GM23338 (cell line): ENCODE data around the gene NOX5. TPM values are rescaled to one million over a fixed set of nuclear protein-coding genes. Genes with fewer than 3 reads are reported as not detected.

Experiments used
- ATAC-seq: fragments of 200-7000 bp; cut with Tn5 transposase; 3 replicates; pipeline ENCODE4 v1.9.1; 2020
- DNase-seq: peaks from one replicate; pipeline ENCODE4 v3.0.0-alpha.2; 2015; ENCODE audit warnings: low spot score
- H2AFZ ChIP-seq: fragments of 200-600 bp; sonication (generic); 2 replicates; pipeline ENCODE4 v1.8.0; 2016; ENCODE audit warnings: antibody characterized with exemption, mild to moderate bottlenecking, moderate library complexity
- H3F3A ChIP-seq: fragments of 200-600 bp; sonication (generic); replicated peaks from 2 replicates; pipeline ENCODE4 v1.8.0; 2017; ENCODE audit warnings: antibody characterized with exemption, mixed run types, low read depth
- H3K27ac ChIP-seq: fragments of 200-600 bp; sonication (generic); 2 replicates; pipeline ENCODE4 v1.6.1; 2016; ENCODE audit warnings: low read depth
- H3K27me3 ChIP-seq: fragments of 200-600 bp; sonication (generic); 2 replicates; pipeline ENCODE4 v1.8.0; 2016; ENCODE audit warnings: mild to moderate bottlenecking, mixed run types, moderate library complexity; ENCODE audit not compliant: insufficient read depth
- H3K36me3 ChIP-seq: fragments of 200-600 bp; sonication (generic); 2 replicates; pipeline ENCODE4 v1.8.0; 2016; ENCODE audit warnings: mild to moderate bottlenecking; ENCODE audit not compliant: insufficient read depth
- H3K4me1 ChIP-seq: fragments of 200-600 bp; sonication (generic); 2 replicates; pipeline ENCODE4 v1.8.0; 2016; ENCODE audit warnings: mild to moderate bottlenecking, moderate library complexity; ENCODE audit not compliant: insufficient read depth
- H3K4me2 ChIP-seq: fragments of 200-600 bp; sonication (generic); 2 replicates; pipeline ENCODE4 v1.7.1; 2017; ENCODE audit warnings: mixed run types
- H3K4me3 ChIP-seq: fragments of 200-600 bp; sonication (generic); 2 replicates; pipeline ENCODE4 v1.6.1; 2016; ENCODE audit warnings: mixed run types
- H3K79me2 ChIP-seq: fragments of 200-600 bp; sonication (generic); replicated peaks from 2 replicates; pipeline ENCODE4 v1.8.0; 2017; ENCODE audit warnings: mild to moderate bottlenecking; ENCODE audit not compliant: insufficient read depth
- H3K9me2 ChIP-seq: fragments of 200-600 bp; sonication (generic); 2 replicates; pipeline ENCODE4 v1.8.0; 2017; ENCODE audit not compliant: insufficient read depth
- H4K20me1 ChIP-seq: fragments of 200-600 bp; sonication (generic); replicated peaks from 2 replicates; pipeline ENCODE4 v1.8.0; 2017; ENCODE audit warnings: mild to moderate bottlenecking; ENCODE audit not compliant: insufficient read depth
- H3K27ac Mint-ChIP-seq: 2 replicates; pipeline ENCODE4 v1.8.0; 2020; ENCODE audit warnings: inconsistent platforms, mild to moderate bottlenecking, moderate library complexity, mixed read lengths
- H3K27me3 Mint-ChIP-seq: 3 replicates; pipeline ENCODE4 v1.8.0; 2022; ENCODE audit warnings: low read depth, mild to moderate bottlenecking, moderate library complexity, mixed read lengths, inconsistent platforms; ENCODE audit not compliant: insufficient read depth, poor library complexity
- H3K36me3 Mint-ChIP-seq: 3 replicates; pipeline ENCODE4 v1.8.0; 2021; ENCODE audit warnings: low read depth, mild to moderate bottlenecking, inconsistent platforms, moderate library complexity, mixed read lengths
- H3K4me1 Mint-ChIP-seq: 3 replicates; pipeline ENCODE4 v1.8.0; 2020; ENCODE audit warnings: mild to moderate bottlenecking, inconsistent platforms, mixed read lengths
- H3K4me3 Mint-ChIP-seq: 3 replicates; pipeline ENCODE4 v1.8.0; 2021; ENCODE audit warnings: moderate library complexity, mild to moderate bottlenecking, inconsistent platforms, mixed read lengths
- H3K9me3 Mint-ChIP-seq: 3 replicates; pipeline ENCODE4 v1.8.0; 2020; ENCODE audit warnings: moderate library complexity, mild to moderate bottlenecking, inconsistent platforms, mixed read lengths
- CREB1 ChIP-seq: fragments of 250-450 bp; sonication (Bioruptor Pico); IDR thresholded peaks from 2 replicates; pipeline ENCODE4 v1.5.0; 2020; ENCODE audit warnings: low read depth, mild to moderate bottlenecking, moderate library complexity
- CTCF ChIP-seq, 2 experiments: fragments of 200-600 bp in 1 of 2; sonication (generic) in 1 of 2; conservative IDR thresholded peaks; 2 replicates each; pipeline versions ENCODE4 v1.5.1 to v1.6.1; 2016 to 2017; ENCODE audit warnings: antibody characterized with exemption in 2 of 2, low read depth in 2 of 2, mild to moderate bottlenecking in 2 of 2, moderate library complexity in 1 of 2
- ETS1 ChIP-seq: IDR thresholded peaks from 2 replicates; pipeline ENCODE4 v1.6.1; 2016; ENCODE audit warnings: antibody characterized with exemption
- EZH2phosphoT487 ChIP-seq: fragments of 200-600 bp; sonication (generic); IDR thresholded peaks from one replicate; pipeline ENCODE4 v1.8.1; 2018; ENCODE audit warnings: antibody characterized with exemption; ENCODE audit not compliant: unreplicated experiment
- JUNB ChIP-seq: IDR thresholded peaks from one replicate; pipeline ENCODE4 v1.6.1; 2016; ENCODE audit warnings: antibody characterized with exemption; ENCODE audit not compliant: unreplicated experiment
- NANOG ChIP-seq: IDR thresholded peaks from 2 replicates; pipeline ENCODE4 v1.6.1; 2016; ENCODE audit warnings: antibody characterized with exemption, borderline replicate concordance
- POLR2AphosphoS5 ChIP-seq: IDR thresholded peaks from 2 replicates; pipeline ENCODE4 v1.6.1; 2016; ENCODE audit warnings: antibody characterized with exemption, low read depth
- REST ChIP-seq: IDR thresholded peaks from one replicate; pipeline ENCODE4 v1.6.1; 2018; ENCODE audit warnings: antibody characterized with exemption; ENCODE audit not compliant: unreplicated experiment
- STAT1 ChIP-seq: IDR thresholded peaks from one replicate; pipeline ENCODE4 v1.6.1; 2016; ENCODE audit warnings: antibody characterized with exemption; ENCODE audit not compliant: unreplicated experiment
- ZNF114 ChIP-seq: fragments of 250-450 bp; sonication (Bioruptor Pico); IDR thresholded peaks from 2 replicates; pipeline ENCODE4 v1.5.0; 2020; ENCODE audit warnings: mild to moderate bottlenecking, moderate library complexity
- ZNF331 ChIP-seq: fragments of 250-450 bp; sonication (Bioruptor Pico); IDR thresholded peaks from 2 replicates; pipeline ENCODE4 v1.5.0; 2020; ENCODE audit warnings: low read depth, mild to moderate bottlenecking, moderate library complexity
- polyA plus RNA-seq: library from polyadenylated mRNA; unstranded; fragments of >200 nt; fragmentation: Nextera tagmentation; extraction: Ambion mirVana; gene quantifications from 2 replicates; pipeline ENCODE4 v1.2.1, GENCODE V29; 2016
- total RNA-seq: library from RNA; depleted of rRNA; stranded (reverse); fragments of >200 nt; shearing (Covaris generic); gene quantifications from 2 replicates; pipeline ENCODE4 v1.2.3, GENCODE V29; 2014

Gene NOX5
- total and polyA plus RNA-seq, 2 experiments from 2014 or later, result 0.03 TPM; not detected in 1

- Mint-ChIP-seq H3K27ac (no peak overlapping the region), H3K36me3 (no peaks in the 10 kb centered on the region), H3K4me3 (no peak overlapping the region), H3K4me1 (peaks cover 14% of the 10 kb centered on the region), H3K27me3 (peaks cover 7% of the 10 kb centered on the region), H3K9me3 (no peaks in the 10 kb centered on the region; the same call in 2 of the 3 replicates)
- H3K4me1 ChIP-seq, result no peaks in the 10 kb centered on the region
- no peak overlapping the region for H3K4me2 ChIP-seq
- no peak for TF ChIP-seq CREB1 (CRISPR knock-in tag)
- no peak for TF ChIP-seq POLR2AphosphoS5
- no peak for TF ChIP-seq REST
- TF ChIP-seq STAT1, result no peak
- no peak for TF ChIP-seq ZNF114 (CRISPR knock-in tag)
- no peak for TF ChIP-seq JUNB
- TF ChIP-seq ETS1, result no peak
- no peak for TF ChIP-seq CTCF (conservative IDR thresholded peaks at IDR 0.05; ENCODE audit: low read depth in 2 of 2)
- TF ChIP-seq EZH2phosphoT487, result no peak
- TF ChIP-seq NANOG, result no peak
- H3K79me2 ChIP-seq, result no peaks in the 10 kb centered on the region
- H3F3A ChIP-seq, result no peaks in the 10 kb centered on the region
- H3K36me3 ChIP-seq, result no peaks in the 10 kb centered on the region
- H3K27me3 ChIP-seq, result no peaks in the 10 kb centered on the region
- H3K4me3 ChIP-seq, result no peak overlapping the region
- no peak for ATAC-seq
- H3K9me2 ChIP-seq, result no peaks in the 10 kb centered on the region
- no peak overlapping the region for H3K27ac ChIP-seq
- no peaks in the 10 kb centered on the region for H4K20me1 ChIP-seq
- DNase-seq, result no peak
- no peak overlapping the region for H2AFZ ChIP-seq
Measured at GRCh38 chr15:69099941-69100340, 85.4 kb downstream of the NOX5 start.

- Histone ChIP-seq H3K79me2 (no peaks in the 10 kb centered on the region), H3K27ac (no peak overlapping the region), H3K27me3 (no peaks in the 10 kb centered on the region), H3K9me2 (no peaks in the 10 kb centered on the region), H2AFZ (peak overlapping the region; percentile 10; the same call in 1 of the 2 replicates), H3K4me1 (no peaks in the 10 kb centered on the region), H3K4me3 (no peak overlapping the region), H3K4me2 (no peak overlapping the region), H3F3A (no peaks in the 10 kb centered on the region), H4K20me1 (no peaks in the 10 kb centered on the region), H3K36me3 (no peaks in the 10 kb centered on the region)
- no peaks in the 10 kb centered on the region; the same call in 2 of the 3 replicates for H3K9me3 Mint-ChIP-seq
- ATAC-seq (no peak), DNase-seq (no peak)
- H3K36me3 Mint-ChIP-seq, result no peaks in the 10 kb centered on the region
- TF ChIP-seq POLR2AphosphoS5 (no peak), CREB1 (CRISPR knock-in tag) (no peak), ZNF114 (CRISPR knock-in tag) (no peak), REST (no peak), ZNF331 (CRISPR knock-in tag) (no peak), NANOG (no peak)
- peaks cover 9% of the 10 kb centered on the region for H3K4me1 Mint-ChIP-seq
- no peak overlapping the region for H3K4me3 Mint-ChIP-seq
- H3K27ac Mint-ChIP-seq, result no peak overlapping the region
- peaks cover 5% of the 10 kb centered on the region for H3K27me3 Mint-ChIP-seq
Measured at GRCh38 chr15:69100821-69101220, 86.3 kb downstream of the NOX5 start.
